Uterus (tissue), 4 donors: ENCODE measurements around the gene ZNF668. TPM values are rescaled to one million over a fixed set of nuclear protein-coding genes. Genes with fewer than 3 reads are reported as not detected.

ENCODE experiments used
- DNase-seq, 2 donors: peaks; one replicate each; pipeline ENCODE4 v3.0.0-alpha.2; 2019 to 2020
- H3K27ac ChIP-seq, 2 donors: fragments of 200-600 bp; sonication (generic); 1 replicate in 1 of 2; 2 replicates in 1 of 2; pipeline ENCODE4 v1.5.1; 2016 to 2018
- H3K27me3 ChIP-seq, 2 donors: fragments of 200-600 bp; sonication (generic); one replicate each; pipeline ENCODE4 v1.5.1; 2018 to 2019; ENCODE audit warnings: control low read depth in 1 of 2
- H3K36me3 ChIP-seq, 2 donors: fragments of 200-600 bp; sonication (generic); one replicate each; pipeline ENCODE4 v1.5.1; 2019; ENCODE audit warnings: control low read depth in 1 of 2
- H3K4me1 ChIP-seq, 2 donors: fragments of 200-600 bp; sonication (generic); one replicate each; pipeline ENCODE4 v1.5.1; 2018 to 2019; ENCODE audit warnings: control low read depth in 1 of 2
- H3K4me3 ChIP-seq, 2 donors: fragments of 200-600 bp; sonication (generic); 1 replicate in 1 of 2; 2 replicates in 1 of 2; pipeline ENCODE4 v1.5.1; 2018 to 2019; ENCODE audit warnings: mild to moderate bottlenecking in 1 of 2
- H3K9me3 ChIP-seq, 2 donors: fragments of 200-600 bp; sonication (generic); one replicate each; pipeline ENCODE4 v1.5.1; 2019; ENCODE audit warnings: control low read depth in 1 of 2
- POLR2A ChIP-seq, 2 donors: fragments of 450-650 bp; IDR thresholded peaks; one replicate each; pipeline ENCODE4 v1.6.1; 2016; ENCODE audit warnings: antibody characterized with exemption in 2 of 2, mild to moderate bottlenecking in 1 of 2, moderate library complexity in 1 of 2
- intact Hi-C: fragments of 100-400 bp; cut with DNase I; formaldehyde crosslinking; loops from one replicate; pipeline ENCODE4 v1.15.1; 2023; ENCODE audit warnings: low total_unique reads
- total RNA-seq, 4 donors: library from RNA; depleted of rRNA in 3 of 4; stranded (reverse); fragments of >200 nt in 3 of 4; gene quantifications; one replicate each; pipeline versions ENCODE4 v1.1.0 to v1.2.4, GENCODE V29; 2014 to 2023
- TF ChIP-seq, protein P1 (sequence below), 4 experiments: fragments of 200-600 bp in 2 of 4; fragments of 450-650 bp in 2 of 4; sonication (generic) in 2 of 4; IDR thresholded peaks; one replicate each; pipeline ENCODE4 v1.5.1; 2016 to 2019; ENCODE audit warnings: antibody characterized with exemption in 4 of 4, mild to moderate bottlenecking in 2 of 4, moderate library complexity in 1 of 4
- donor health status: DM: yes; HTN: yes; CAD: no.

ZNF668 gene
- total RNA-seq, 4 donors from 2014 or later: 4.4 to 20.6 (median 6.4) TPM

DNA sequence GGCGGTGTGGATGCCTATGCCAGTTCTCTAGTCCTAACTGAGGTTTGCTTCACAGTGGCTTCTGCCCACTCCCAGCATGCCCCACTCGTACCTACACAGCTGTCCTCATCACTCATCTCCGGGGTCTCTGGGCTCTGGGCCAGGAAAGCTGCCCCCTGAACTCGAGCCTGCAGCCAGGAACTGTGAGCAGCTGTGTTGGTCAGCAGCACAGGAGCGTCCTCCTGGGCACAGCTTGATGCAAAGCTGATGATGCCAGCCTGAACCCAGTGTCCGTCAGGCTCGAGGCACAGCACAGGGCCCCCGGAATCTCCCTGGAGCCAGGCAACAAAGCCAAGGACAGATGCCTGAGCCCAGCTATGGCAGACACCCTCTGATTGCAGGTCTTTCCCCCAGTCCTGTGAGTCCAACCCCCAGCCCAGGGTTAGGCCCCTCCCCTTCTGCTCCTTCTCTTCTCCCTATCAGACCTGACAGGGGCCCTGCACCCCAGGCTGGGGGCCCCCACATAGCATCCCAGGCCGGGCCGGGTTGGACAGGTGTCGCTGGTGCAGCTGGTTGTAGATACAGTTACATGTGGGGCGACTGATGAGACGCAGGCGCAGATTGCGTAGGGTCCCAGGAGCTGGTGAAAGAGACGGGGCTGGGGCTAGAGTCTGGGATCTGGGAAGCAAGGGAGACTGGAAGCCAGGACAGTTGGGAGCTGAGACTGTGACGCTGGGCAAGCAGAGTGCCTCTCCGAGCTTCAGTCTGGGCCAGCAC, 12.0 kb upstream of the ZNF668 start:
- H3K27ac ChIP-seq: no peak overlapping the region
- intact Hi-C loops: no loop called here
- no peak for DNase-seq
- no peaks in the 10 kb centered on the region for H3K36me3 ChIP-seq
- TF ChIP-seq, protein P1, sequence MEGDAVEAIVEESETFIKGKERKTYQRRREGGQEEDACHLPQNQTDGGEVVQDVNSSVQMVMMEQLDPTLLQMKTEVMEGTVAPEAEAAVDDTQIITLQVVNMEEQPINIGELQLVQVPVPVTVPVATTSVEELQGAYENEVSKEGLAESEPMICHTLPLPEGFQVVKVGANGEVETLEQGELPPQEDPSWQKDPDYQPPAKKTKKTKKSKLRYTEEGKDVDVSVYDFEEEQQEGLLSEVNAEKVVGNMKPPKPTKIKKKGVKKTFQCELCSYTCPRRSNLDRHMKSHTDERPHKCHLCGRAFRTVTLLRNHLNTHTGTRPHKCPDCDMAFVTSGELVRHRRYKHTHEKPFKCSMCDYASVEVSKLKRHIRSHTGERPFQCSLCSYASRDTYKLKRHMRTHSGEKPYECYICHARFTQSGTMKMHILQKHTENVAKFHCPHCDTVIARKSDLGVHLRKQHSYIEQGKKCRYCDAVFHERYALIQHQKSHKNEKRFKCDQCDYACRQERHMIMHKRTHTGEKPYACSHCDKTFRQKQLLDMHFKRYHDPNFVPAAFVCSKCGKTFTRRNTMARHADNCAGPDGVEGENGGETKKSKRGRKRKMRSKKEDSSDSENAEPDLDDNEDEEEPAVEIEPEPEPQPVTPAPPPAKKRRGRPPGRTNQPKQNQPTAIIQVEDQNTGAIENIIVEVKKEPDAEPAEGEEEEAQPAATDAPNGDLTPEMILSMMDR (IDR thresholded peaks at IDR 0.05): no peak
- no peak for TF ChIP-seq POLR2A (IDR thresholded peaks at IDR 0.05)
- no peak overlapping the region for H3K4me3 ChIP-seq
- no peaks in the 10 kb centered on the region for H3K27me3 ChIP-seq
- H3K4me1 ChIP-seq: no peaks in the 10 kb centered on the region
- no peaks in the 10 kb centered on the region for H3K9me3 ChIP-seq

DNA sequence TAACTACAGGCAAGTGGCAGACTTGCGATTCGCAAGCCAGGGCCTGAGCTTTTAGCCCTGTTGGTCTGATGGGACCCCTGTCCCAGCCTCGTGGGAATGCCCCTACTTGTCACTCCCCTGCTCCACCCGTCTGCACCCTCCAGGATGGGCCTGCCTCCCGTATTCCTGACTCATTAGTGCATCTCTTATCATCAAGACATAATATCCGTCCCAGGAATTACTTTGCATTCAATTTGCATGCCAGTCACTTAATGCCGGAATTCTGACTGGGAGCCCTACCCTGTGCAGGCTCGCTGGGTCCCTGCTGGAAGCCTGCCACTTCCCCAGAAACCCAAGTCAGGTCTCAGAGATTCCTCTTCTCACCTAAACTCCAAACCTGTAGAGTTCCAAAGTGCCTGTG, 11.4 kb upstream of the ZNF668 start:
- H3K27ac ChIP-seq: no peak overlapping the region
- intact Hi-C loops: no loop called here
- H3K4me1 ChIP-seq: no peaks in the 10 kb centered on the region
- H3K27me3 ChIP-seq: no peaks in the 10 kb centered on the region
- H3K36me3 ChIP-seq: no peaks in the 10 kb centered on the region
- no peak overlapping the region for H3K4me3 ChIP-seq
- no peaks in the 10 kb centered on the region for H3K9me3 ChIP-seq
- TF ChIP-seq POLR2A (IDR thresholded peaks at IDR 0.05): no peak
- TF ChIP-seq, protein P1 (IDR thresholded peaks at IDR 0.05): no peak
- DNase-seq: no peak

- intact Hi-C loops: no loop called here
- H3K27ac ChIP-seq: no peak overlapping the region
- TF ChIP-seq POLR2A (IDR thresholded peaks at IDR 0.05): no peak
- no peaks in the 10 kb centered on the region for H3K36me3 ChIP-seq
- H3K4me1 ChIP-seq: no peaks in the 10 kb centered on the region
- DNase-seq: no peak
- no peaks in the 10 kb centered on the region for H3K9me3 ChIP-seq
- H3K4me3 ChIP-seq: no peak overlapping the region
- H3K27me3 ChIP-seq: no peaks in the 10 kb centered on the region
Observed at GRCh38 chr16:31084584-31085302, 10.7 kb upstream of the ZNF668 start.

DNA sequence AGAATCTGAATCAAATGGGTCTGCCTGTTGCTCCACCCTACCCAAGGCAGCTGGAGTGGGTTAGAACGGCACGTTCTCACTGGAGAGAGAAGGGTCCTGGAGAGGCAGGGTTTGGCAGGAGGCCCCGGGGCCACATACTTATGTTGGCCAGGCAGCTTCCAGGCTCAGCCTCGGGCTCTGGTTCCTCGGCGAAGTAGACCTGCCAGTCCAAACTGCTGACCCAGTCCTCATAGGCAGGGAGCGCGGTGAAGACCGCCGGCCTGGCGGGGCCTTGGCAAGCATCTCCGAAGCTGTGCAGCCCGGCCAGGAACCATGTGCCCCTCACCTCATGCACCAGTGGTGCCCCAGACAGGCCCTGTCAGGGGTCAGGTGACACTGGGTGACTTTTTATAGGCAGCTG, 9.9 kb upstream of the ZNF668 start:
- Histone ChIP-seq H3K36me3 (no peaks in the 10 kb centered on the region), H3K4me3 (no peak overlapping the region), H3K27me3 (no peaks in the 10 kb centered on the region), H3K9me3 (no peaks in the 10 kb centered on the region), H3K27ac (no peak overlapping the region), H3K4me1 (no peaks in the 10 kb centered on the region)
- intact Hi-C loops: no loop called here
- TF ChIP-seq POLR2A (IDR thresholded peaks at IDR 0.05): no peak
- TF ChIP-seq, protein P1 (IDR thresholded peaks at IDR 0.05): no peak
- no peak for DNase-seq

DNA sequence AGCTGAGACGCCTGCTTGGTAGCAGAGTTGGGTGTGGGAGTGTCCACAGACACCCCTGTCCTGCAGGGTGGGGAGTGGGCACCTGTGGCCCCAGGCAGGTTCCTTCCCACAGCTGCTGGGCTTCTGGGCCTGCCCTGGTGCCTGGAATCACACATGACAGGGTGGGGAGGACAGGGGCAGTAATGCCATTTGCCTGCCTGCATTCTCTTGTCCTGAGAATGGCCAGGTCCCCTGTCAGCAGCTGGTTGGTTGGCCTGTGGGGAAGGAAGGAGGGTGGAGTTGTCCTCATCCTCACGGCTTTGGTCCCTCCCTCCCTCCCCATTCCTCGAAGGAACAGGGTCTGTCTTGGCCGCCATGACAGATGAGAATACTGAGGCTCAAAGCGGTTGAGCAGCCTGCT, 9.5 kb upstream of the ZNF668 start:
- Histone ChIP-seq H3K4me1 (no peaks in the 10 kb centered on the region), H3K27me3 (no peaks in the 10 kb centered on the region), H3K27ac (no peak overlapping the region), H3K9me3 (no peaks in the 10 kb centered on the region), H3K4me3 (no peak overlapping the region), H3K36me3 (no peaks in the 10 kb centered on the region)
- intact Hi-C loops: no loop called here
- DNase-seq: no peak
- TF ChIP-seq, protein P1 (IDR thresholded peaks at IDR 0.05): no peak
